Adrenal gland (tissue), 5 donors: ENCODE measurements around the gene PTTG1IP2.

Source experiments
- POLR2A ChIP-seq, 2 donors: fragments of 450-650 bp; IDR thresholded peaks; one replicate each; pipeline ENCODE4 v1.6.1; 2017; ENCODE audit warnings: antibody characterized with exemption in 2 of 2, mild to moderate bottlenecking in 2 of 2, moderate library complexity in 1 of 2
- TF ChIP-seq, protein P1 (sequence below), 6 experiments: fragments of 450-650 bp in 4 of 6; fragments of 200-600 bp in 2 of 6; sonication (generic) in 1 of 6; IDR thresholded peaks; 1 replicate in 5 of 6; 2 replicates in 1 of 6; pipeline versions ENCODE4 v1.5.1 to v1.8.0; 2016 to 2021; ENCODE audit warnings: antibody characterized with exemption in 6 of 6, mild to moderate bottlenecking in 2 of 6, moderate library complexity in 1 of 6
- donor health status: DM: no; HTN: no; CAD: no.

DNA sequence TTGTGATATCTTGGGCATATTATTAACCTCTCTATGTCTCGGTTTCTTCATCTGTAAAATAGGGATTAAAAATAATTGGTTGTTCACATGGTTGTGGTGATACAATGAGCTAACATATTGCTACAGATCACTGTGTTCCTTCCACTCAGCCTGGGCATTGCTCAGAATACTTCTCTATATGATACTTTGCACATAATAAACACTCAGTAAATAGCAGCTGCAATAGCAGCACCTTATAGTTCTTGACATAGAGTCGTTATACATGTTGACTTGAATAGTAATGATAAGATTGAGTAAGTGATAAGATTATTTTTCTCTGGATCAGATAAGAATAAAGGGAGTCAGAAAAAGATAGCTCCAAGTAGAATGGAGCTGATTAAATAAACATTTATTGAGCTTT lies 42.3 kb downstream of the PTTG1IP2 start:
- TF ChIP-seq, protein P1, sequence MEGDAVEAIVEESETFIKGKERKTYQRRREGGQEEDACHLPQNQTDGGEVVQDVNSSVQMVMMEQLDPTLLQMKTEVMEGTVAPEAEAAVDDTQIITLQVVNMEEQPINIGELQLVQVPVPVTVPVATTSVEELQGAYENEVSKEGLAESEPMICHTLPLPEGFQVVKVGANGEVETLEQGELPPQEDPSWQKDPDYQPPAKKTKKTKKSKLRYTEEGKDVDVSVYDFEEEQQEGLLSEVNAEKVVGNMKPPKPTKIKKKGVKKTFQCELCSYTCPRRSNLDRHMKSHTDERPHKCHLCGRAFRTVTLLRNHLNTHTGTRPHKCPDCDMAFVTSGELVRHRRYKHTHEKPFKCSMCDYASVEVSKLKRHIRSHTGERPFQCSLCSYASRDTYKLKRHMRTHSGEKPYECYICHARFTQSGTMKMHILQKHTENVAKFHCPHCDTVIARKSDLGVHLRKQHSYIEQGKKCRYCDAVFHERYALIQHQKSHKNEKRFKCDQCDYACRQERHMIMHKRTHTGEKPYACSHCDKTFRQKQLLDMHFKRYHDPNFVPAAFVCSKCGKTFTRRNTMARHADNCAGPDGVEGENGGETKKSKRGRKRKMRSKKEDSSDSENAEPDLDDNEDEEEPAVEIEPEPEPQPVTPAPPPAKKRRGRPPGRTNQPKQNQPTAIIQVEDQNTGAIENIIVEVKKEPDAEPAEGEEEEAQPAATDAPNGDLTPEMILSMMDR (IDR thresholded peaks at IDR 0.05), result no peak
- TF ChIP-seq POLR2A (IDR thresholded peaks at IDR 0.05), result no peak
